Effector CD4-positive, alpha-beta T cell (primary cell): ENCODE results near the gene INSIG1.
A peak's percentile ranks its signal among the peaks of the same experiment; 100 is the strongest.

Source experiments
- DNase-seq: peaks from one replicate; pipeline ENCODE4 v3.0.0-alpha.2; 2020

Gene INSIG1

GRCh38 chr7:155286686-155287085, 11.0 kb upstream of the INSIG1 start:
- DNase-seq, result no peak

DNA sequence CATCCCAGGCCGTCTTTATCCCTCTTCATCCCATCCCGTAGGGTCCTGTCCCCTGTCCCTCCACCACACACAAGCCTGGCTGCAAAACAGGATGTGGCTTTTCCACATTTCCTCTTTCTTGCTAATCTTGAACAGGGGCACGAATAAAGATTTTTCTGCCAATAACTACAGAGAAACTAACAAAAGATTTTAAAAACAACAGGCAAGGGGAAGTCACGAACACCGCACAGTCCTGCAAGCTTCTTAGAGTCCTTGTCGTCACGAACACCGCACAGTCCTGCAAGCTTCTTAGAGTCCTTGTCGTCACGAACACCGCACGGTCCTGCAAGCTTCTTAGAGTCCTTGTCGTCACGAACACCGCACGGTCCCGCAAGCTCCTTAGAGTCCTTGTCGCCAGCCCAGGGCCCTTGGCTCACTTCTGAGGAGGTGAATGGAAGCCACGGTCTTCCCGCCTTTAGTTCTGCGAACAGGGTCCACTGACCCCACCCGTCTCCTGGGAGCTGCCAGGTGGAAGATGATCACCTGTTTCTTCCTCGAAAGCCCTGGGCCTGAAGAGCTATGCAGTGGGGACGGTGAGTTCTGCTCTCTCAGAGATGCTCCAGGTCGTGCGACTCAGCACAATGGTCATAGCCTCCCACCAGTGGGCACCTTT, 10.3 kb upstream of the INSIG1 start:
- no peak for DNase-seq

DNA sequence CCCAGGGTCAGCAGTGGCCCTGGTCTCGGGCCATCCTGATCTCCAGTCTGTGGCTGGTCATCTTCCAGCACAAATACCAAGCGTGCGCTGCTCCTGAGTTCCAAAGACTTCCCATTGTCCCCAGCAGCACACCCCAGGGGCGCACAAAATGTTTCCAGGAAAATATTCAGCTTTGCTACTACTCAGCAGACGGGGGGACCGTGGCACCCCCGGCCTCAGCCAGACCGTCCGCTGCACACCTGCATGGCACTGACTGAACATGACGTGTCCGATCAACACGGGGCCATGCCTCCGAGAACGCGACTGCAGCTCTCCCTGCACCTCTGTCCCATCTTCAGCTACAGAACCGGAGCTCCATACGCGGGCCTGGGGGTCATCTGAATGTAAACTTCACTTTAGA, 9.6 kb upstream of the INSIG1 start:
- DNase-seq, result no peak

DNA sequence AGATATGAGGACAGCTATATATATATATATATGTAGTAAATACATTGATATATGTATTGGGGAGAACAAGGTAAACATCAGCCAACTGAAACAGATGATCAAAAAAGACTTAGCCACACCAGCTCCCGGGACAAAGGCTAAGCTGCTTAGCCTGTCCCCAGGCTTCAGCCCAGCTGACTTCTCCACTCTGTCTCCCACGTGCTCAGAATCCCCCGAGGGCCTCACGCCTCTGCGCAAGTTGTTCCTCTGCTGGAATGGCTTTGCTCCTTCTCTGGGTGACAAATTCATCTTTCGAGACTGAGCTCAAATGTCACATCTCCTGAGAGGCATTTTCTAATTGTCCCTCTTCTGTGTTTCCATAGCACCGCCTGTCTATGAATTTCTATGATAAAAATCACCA, 8.6 kb upstream of the INSIG1 start:
- no peak for DNase-seq

DNA sequence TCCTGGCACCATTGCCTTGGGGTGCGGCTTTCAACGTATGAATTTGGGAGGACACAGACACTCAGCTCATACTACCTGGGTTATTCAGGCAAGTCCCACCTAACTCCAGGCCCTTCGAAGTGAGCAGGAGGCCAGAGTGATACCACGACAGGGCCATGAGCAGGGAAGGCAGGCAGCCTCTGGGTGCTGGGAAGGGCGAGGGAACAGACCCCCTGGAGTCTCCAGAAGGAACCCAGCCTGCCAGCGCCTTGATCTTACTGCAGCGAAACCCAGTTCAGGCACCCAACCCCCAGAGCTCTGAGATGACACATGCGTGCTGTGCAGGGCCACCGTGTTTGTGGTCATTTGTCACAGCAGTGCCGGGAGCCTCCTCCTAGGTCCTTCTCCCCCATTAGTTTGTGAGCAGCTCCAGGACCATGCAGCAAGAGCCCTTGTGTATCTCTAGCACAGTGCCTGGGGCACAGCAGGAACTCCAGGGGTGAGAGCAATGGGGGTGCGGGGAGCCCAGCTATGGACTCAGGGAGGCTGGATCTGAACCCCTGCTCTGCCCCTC, 7.7 kb upstream of the INSIG1 start:
- no peak for DNase-seq

DNA sequence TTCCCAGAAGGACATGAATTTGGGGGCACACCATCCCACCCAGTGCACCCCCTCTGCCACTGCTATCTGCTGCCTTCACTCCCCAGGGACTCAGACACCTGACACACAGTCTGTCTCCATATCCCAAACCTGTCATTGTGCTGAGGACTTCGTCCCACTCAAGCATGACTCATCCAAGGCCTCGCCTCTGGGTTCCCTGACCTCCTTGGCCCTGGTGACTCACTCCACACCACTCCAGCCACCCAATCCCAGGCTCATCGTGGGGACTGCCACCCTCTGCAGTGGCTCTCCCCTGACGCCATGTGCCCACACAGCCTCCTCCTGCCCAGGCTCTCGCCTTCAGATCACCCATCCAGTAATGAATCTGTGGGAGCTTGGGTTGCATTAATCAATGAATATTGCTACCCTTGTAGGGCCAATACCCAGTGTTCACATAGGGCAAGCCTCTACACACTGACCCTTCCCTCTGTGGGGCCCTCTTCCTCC, 6.6 kb upstream of the INSIG1 start:
- DNase-seq, result no peak

GRCh38 chr7:155291729-155292128, 5.9 kb upstream of the INSIG1 start:
- DNase-seq, result no peak

GRCh38 chr7:155292680-155293226, 4.9 kb upstream of the INSIG1 start:
- DNase-seq, result no peak

DNA sequence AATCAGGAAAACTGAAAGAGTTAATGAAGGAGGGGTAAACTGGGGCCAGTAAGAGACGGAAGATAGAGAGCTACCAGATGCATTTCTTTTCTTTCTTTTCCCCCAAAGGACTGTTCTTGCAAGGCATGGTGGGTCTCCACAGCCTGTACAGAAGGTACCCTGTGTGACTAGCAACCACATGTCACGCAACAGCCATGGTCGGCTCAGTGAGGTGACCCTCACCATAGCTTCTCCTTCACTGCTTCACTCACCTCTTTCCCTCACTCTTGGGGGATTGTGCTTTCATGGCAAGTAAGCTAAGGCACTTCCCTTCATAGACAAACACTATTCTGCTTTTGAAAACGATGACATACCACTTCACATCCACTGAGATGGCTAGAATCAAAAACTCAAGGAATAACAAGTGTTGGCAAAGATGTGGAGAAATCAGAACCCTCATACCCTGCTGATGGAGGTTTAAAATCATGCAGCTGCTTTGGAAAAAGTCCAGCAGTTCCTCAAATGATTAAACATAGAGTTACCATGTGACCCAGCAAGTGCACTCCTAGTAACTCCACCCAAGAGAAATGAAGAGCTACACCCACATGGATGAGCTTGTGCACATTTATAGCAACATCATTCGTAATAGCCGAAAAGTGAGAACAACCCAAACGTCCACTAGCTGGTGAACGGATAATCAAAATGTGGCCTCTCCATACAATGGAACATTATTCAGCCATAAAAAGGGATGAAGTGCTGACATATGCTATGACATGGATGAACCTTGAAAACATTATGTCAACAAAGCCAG, 3.8 kb upstream of the INSIG1 start:
- no peak for DNase-seq

DNA sequence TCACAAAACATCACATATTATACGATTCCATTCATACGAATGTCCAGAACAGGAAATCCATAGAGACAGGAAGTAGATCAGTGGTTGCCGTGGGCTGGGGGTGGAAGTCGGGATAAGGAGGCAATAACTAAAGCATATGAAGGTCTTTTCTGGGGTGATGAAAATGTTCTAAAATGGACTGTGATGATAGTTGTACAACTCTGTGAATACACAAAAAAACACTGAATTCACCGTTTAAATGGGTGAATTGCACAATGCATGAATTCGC, 3.2 kb upstream of the INSIG1 start:
- no peak for DNase-seq

- no peak for DNase-seq
Measured at GRCh38 chr7:155295511-155295910, 2.2 kb upstream of the INSIG1 start.

GRCh38 chr7:155296006-155296787, 1.5 kb upstream of the INSIG1 start:
- DNase-seq, result no peak

GRCh38 chr7:155296788-155297516, 726 bp upstream of the INSIG1 start:
- peak; percentile 79 for DNase-seq

- DNase-seq, result no peak
Measured at GRCh38 chr7:155298288-155298833, 683 bp downstream of the INSIG1 start.

DNA sequence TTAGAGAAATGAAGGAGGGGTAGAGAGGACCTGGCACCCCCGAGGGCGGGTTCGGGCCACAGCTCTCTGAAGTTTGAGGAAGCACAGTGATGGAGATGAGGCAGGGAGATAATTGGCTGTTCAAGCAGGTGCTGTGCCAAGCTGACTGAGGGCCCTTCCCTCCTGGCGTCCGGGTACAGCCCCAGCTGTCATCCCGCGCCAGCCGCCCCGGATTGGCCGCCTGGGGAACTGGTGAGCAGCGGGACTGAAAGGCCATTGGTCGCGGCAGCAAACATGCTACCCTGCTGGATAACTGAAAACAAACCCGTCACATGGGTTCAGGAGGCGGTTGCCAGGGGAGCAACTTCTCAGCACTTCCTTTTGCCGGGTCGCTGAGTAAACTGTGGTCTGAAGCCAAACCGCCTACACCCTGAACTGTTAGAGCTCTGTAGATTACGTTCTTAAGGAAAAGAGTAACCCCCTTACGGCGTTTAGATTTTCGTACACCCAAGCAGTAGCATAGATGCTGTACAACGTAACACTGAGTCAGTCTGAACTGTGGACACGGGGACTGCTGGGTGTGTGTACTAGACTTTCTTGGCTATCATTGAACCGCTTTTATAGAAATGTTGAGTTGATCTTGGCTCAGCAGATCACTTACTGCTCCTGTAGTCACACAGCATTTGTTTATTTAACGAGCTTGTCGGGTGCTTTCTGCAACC, 1.3 kb downstream of the INSIG1 start:
- DNase-seq, result peak; percentile 93

DNA sequence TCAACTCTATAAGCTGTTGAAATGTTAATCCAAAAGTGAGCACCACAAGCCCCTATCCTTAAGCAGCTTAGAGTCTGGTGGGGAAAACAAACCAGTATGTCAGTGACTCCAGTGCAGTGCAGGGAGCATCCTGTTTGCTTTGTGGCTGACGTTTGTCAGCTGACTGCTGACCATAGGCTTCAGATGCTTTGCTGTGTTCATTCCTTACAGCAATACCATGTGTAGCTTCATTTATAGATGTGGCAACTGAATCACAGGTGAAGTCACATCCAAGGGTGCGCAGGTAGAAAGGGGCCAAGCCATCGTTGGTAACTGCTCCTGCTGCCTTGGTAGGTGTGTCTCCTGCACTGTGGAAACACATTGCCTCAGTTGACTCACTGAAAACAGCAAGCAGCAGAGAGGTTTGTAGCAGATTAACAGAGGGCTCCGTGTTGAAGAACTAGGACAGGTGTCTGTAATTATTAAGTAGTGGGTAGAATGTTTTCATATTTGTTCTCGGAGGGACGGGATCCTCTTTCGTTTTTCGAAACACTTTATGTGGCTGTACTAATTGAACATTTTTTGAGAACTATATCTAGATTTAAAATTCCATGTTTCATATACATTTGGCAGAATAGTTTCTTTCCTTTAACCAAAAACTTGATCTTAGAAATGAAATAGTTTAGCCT, 2.0 kb downstream of the INSIG1 start:
- DNase-seq, result peak; percentile 9

- DNase-seq, result no peak
Measured at GRCh38 chr7:155300641-155301452, 3.2 kb downstream of the INSIG1 start.

DNA sequence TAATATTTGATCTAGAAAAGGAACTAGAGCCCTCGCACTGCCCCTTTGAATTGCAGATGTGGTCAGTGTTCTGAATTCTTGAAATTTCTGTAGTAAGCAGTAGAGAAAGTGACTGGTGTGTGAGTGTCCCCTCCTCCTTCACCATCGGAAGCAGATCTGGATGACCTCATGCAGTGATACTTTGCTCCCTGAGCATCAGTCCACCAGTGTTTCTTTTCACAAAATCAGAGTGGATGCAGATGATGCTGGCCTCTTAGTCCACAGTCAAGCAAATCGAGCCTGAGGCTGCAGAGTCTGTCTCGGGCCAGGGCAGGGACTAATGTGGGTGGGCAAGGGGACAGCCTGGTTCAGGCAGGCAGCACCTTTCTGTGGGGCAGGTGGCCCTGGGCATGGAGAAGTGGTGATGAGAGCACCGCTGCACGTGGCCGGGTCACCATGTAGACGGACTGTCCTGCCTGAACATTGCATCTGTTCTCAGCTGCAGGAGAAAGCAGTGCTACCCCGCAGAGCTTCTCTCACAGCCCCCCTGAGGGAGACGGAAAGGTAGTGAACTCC, 5.4 kb downstream of the INSIG1 start:
- no peak for DNase-seq

DNA sequence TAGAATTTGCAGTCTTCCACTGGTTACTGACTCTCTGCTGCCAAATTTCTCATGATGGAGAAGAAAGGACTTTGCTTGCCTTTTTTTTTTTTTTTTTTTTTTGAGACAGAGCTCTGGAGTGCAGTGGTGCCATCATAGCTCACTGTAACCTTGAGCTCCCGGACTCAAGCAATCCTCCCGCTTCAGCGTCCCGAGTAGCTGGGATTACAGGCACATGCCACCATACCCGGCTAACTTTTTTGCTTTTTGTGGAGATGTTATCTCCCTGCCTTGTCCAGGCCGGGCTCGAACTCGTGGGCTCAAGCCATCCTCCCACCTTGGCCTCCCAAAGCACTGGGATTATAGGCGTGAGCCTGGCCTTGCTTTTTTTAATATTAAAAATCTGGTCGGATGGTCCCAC, 6.2 kb downstream of the INSIG1 start:
- no peak for DNase-seq
